ENCODE results near the gene LPAR6.

- no peak for TF ChIP-seq CTCF (IDR thresholded peaks at IDR 0.05)
- no peak for TF ChIP-seq POLR2A (IDR thresholded peaks at IDR 0.05)
- no peak for TF ChIP-seq EP300 (IDR thresholded peaks at IDR 0.05)
These were observed 14.3 kb downstream of the LPAR6 start for GRCh38 chr13:48398450-48399095.

Measured in stomach (tissue), 4 donors.